MM.1S (cell line): ENCODE results near the gene ADAP1.

ENCODE experiments used
- EZH2phosphoT487 ChIP-seq: fragments of 300-600 bp; sonication (generic); IDR thresholded peaks from 2 replicates; pipeline ENCODE4 v1.6.1; 2018; ENCODE audit warnings: antibody characterized with exemption, low read length
- TF ChIP-seq, protein P1 (sequence below): fragments of 300-600 bp; sonication (generic); IDR thresholded peaks from 2 replicates; pipeline ENCODE4 v1.5.1; 2016; ENCODE audit warnings: antibody characterized with exemption, low read length, mixed read lengths

DNA sequence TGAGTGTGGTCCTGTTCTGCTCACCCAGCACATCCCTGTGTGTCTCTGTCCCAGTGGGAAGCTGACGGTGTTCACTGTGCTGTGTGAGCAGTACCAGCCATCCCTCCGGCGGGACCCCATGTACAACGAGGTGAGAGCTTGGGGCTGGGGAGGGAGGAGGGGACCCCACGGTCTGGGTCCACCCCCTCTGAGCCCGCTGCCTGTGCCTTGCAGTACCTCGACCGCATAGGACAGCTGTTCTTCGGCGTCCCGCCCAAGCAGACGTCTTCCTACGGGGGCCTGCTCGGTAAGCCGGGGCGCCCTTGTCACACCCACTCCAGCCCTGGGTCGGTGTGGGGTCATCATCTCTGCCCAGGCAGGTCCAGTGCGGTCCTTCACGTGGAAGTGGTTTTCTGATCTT is 60.8 kb downstream of the ADAP1 start:
- TF ChIP-seq, protein P1, sequence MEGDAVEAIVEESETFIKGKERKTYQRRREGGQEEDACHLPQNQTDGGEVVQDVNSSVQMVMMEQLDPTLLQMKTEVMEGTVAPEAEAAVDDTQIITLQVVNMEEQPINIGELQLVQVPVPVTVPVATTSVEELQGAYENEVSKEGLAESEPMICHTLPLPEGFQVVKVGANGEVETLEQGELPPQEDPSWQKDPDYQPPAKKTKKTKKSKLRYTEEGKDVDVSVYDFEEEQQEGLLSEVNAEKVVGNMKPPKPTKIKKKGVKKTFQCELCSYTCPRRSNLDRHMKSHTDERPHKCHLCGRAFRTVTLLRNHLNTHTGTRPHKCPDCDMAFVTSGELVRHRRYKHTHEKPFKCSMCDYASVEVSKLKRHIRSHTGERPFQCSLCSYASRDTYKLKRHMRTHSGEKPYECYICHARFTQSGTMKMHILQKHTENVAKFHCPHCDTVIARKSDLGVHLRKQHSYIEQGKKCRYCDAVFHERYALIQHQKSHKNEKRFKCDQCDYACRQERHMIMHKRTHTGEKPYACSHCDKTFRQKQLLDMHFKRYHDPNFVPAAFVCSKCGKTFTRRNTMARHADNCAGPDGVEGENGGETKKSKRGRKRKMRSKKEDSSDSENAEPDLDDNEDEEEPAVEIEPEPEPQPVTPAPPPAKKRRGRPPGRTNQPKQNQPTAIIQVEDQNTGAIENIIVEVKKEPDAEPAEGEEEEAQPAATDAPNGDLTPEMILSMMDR, result no peak
- TF ChIP-seq EZH2phosphoT487, result no peak
